C4-2B (cell line): ENCODE results near the gene PHLPP1.

Experiments
- H3K27ac ChIP-seq: fragments of 450-650 bp; 2 replicates; pipeline ENCODE4 v1.5.1; 2017
- ZFX ChIP-seq: fragments of 450-650 bp; IDR thresholded peaks from 2 replicates; pipeline ENCODE4 v1.6.1; 2017
- TF ChIP-seq, protein P1 (sequence below): fragments of 450-650 bp; conservative IDR thresholded peaks from 2 replicates; pipeline ENCODE4 v1.5.1; 2017; ENCODE audit warnings: mild to moderate bottlenecking

PHLPP1 gene

DNA sequence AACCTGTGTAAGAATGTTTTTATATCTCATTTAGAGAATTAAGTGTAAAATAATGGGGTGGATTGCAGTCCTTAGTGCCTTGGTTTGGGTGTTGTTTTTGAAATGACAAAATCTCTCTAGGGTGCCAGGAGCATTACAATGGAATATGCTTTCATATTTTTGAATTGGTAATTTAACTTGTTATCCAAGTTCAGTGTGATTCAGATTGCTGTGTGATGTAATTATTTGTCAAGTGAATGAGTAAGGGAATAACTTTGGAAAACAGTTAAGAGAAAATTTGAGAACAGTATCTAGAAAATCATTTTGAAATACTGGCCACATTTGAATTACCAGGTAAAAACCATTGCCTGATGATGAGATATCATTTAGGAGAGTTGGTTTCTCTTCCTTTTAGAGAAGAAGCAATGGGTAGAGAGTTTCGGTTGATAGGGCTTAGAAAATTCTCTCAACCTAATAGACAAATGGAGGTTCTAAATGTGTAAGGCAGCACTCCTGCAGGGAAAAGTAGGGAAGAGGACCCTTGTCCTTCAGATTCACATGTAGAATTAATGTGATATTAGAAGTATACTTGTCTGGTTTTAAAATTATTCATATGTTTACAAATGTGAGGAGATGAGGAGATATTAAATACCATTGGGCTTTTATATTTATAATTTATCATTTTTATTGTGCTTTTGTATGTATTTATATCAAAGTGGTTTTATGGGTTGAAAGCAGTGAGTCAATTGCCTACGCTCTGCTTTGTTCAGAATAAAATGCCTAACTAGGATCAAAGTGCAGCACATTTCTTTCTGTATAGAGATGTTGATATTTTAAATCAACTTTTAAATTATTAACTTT lies 124.8 kb downstream of the PHLPP1 start:
- H3K27ac ChIP-seq = no peak overlapping the region

DNA sequence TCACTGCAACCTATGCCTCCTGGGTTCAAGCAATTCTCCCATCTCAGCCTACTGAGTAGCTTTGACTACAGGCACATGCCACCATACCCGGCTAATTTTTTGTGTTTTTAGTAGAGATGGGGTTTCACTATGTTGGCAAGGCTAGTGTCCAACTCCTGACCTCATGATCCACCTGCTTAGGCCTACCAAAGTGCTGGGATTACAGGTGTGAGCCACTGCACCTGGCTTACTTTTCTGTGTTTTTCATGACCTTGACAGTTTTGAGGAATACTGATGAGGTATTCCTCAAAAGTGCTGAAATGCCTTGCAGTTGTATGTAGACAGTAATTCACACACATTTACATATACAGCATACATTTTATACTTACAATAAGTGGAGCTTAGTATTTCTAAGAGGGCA lies 126.1 kb downstream of the PHLPP1 start:
- no peak overlapping the region for H3K27ac ChIP-seq
- TF ChIP-seq, protein P1, sequence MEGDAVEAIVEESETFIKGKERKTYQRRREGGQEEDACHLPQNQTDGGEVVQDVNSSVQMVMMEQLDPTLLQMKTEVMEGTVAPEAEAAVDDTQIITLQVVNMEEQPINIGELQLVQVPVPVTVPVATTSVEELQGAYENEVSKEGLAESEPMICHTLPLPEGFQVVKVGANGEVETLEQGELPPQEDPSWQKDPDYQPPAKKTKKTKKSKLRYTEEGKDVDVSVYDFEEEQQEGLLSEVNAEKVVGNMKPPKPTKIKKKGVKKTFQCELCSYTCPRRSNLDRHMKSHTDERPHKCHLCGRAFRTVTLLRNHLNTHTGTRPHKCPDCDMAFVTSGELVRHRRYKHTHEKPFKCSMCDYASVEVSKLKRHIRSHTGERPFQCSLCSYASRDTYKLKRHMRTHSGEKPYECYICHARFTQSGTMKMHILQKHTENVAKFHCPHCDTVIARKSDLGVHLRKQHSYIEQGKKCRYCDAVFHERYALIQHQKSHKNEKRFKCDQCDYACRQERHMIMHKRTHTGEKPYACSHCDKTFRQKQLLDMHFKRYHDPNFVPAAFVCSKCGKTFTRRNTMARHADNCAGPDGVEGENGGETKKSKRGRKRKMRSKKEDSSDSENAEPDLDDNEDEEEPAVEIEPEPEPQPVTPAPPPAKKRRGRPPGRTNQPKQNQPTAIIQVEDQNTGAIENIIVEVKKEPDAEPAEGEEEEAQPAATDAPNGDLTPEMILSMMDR = no peak
- TF ChIP-seq ZFX = no peak

More for the DNA sequence above, 124.8 kb downstream of the PHLPP1 start:
- TF ChIP-seq, protein P1 = no peak
- no peak for TF ChIP-seq ZFX

DNA sequence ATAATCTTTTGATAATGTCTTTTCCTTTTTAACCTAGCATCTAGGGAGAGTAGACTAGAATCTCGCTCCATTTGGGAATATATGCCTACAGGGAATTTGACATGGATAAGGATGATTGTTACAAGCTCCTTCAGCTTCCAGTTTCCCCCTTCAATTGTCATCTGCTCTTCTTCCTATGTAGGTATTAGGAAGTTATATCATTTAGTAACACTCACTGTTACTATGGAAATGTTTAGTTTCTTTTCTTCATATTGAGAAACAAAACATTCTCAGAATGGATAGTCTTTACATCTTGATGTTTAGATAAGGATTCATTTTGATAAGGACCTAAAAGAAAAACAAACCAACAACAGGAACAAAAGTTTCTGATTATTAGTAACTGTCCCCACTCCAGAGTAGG lies 127.6 kb downstream of the PHLPP1 start:
- no peak overlapping the region for H3K27ac ChIP-seq
- TF ChIP-seq, protein P1 = no peak
- no peak for TF ChIP-seq ZFX

DNA sequence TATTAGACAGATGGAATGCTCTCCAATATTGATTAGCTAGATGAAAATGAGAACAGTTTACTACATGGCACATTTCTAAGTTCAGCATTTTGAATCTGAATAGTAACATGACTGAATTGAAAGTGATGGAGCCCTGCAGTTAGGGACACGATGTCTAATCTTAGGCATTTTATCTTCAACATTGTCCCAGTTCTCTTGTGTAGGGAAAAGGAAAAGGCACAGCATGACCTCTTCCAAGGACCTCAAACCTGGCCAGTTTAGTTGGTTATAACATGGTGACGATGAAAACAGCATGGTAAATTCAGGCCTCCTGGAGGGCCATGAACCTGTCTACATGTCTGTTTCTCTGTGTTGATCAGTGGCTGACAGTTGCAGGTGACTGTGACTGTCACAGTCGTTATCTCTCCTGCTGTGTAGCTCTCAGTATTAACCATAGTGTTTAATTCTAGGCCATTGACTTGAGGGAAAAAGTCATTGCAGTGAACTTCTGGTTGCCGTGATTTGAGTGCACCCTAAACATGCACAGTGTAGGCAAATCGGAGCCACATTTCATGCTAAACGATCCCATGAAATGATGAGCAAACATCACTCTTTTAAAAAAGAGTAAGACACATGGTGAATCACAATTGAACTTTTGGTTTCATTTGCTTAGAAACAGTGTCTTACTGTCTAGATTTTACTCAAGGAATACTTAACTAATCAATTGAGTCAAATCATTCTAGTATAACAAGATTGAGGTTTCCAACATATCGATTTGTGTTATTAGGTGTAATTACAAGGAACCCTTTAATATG lies 129.7 kb downstream of the PHLPP1 start:
- TF ChIP-seq, protein P1 = no peak
- no peak for TF ChIP-seq ZFX
- H3K27ac ChIP-seq = no peak overlapping the region

DNA sequence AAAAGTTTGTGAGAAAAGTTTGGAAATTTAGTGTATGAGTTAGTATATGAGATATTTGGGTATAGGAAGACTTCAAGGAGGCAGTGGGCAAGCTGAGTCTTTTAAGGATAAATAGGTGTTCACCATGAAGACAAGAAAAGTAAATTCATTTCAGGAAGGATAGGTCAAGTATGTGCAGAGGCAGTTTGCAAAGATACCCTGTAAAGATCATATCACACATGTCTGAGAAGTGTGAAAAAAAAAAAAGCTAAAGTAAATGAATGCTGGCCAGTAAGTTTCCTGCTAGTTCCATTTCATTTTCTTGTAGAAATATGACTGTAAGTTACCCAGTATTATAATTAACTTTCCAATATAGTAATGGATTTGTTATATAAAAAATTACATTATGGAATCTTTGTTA lies 131.0 kb downstream of the PHLPP1 start:
- TF ChIP-seq, protein P1 = no peak
- no peak for TF ChIP-seq ZFX
- H3K27ac ChIP-seq = no peak overlapping the region

DNA sequence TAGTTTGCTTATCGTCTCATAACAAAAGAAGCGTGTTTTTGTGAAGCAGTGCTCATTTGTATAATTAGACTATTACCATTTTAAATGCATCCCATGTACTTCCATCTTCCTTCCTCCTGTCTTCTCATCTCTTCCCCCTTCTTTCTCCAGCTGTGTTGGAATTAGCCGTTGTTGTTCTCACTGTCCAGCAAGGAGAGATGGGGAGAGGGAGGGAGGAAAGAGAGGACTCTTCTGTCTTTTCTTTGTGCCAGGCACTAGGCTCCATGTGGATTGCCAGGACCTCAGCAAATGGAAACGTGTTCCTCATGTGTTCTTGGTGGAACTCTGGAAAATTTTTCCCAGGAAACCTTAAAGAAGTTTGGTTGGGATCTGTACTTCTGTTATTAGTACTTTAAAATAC lies 131.7 kb downstream of the PHLPP1 start:
- H3K27ac ChIP-seq = no peak overlapping the region
- TF ChIP-seq, protein P1 = no peak
- no peak for TF ChIP-seq ZFX

DNA sequence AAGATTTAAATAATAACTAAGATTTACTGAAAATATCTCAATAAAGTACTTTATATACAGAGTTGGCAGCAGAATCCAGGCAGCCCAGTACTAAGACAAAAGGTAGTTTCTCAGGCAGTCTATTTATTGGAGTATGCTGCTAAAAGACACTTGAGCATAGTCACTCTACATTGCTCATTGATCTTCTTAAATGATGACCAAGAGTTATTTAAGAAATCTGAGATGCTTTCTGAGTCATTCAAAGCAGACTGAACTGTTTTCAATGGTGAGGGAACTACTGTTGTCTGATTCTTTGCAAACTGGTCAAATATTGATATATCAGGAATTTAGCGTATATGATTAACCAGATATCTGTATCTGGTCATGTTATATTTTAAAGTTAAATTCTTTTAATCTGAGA lies 133.6 kb downstream of the PHLPP1 start:
- no peak for TF ChIP-seq ZFX
- no peak overlapping the region for H3K27ac ChIP-seq
